ENCODE results near the gene RSPO4. TPM values are rescaled to one million over a fixed set of nuclear protein-coding genes. Genes with fewer than 3 reads are reported as not detected.
"Not testable (repeated sequence)": the region's sequence is repeated elsewhere in the genome, so short reads cannot be mapped to it uniquely, and the experiment has no call there.

Gene RSPO4
- total RNA-seq, 4 donors from 2014 or later, result not detected

DNA sequence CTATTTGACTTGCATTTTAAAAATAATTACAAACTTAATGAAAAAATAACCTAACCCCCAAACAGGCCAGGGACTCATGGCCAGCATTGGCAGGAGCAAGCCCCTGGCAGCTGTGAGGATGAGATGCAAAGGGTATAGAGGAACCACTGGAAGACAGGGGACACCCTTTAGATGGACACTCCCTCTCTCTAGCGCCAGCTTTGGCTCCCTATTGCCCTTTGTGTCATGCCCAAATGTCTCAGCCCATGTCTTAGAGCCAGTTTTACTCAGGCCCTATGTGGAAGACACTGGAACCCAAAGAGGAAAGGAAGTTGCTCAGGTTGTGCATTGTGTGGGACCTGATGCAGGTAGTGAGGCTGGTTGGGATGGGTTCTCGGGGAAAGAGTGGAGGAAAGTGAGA lies 34.9 kb upstream of the RSPO4 start:
- Histone ChIP-seq H3K27ac (no peak overlapping the region), H3K4me1 (no peaks in the 10 kb centered on the region), H3K4me3 (no peak overlapping the region), H3K27me3 (no peaks in the 10 kb centered on the region), H3K36me3 (no peaks in the 10 kb centered on the region), H3K9me3 (no peaks in the 10 kb centered on the region)
- TF ChIP-seq POLR2A (IDR thresholded peaks at IDR 0.05) (no peak), CTCF (IDR thresholded peaks at IDR 0.05) (no peak)
- no peak for DNase-seq

GRCh38 chr20:1035466-1035865 lies 33.4 kb upstream of the RSPO4 start:
- H3K27me3 ChIP-seq, result no peaks in the 10 kb centered on the region
- TF ChIP-seq CTCF (IDR thresholded peaks at IDR 0.05) (no peak), POLR2A (IDR thresholded peaks at IDR 0.05) (no peak)
- H3K4me3 ChIP-seq, result no peak overlapping the region
- no peak for DNase-seq
- no peaks in the 10 kb centered on the region for H3K4me1 ChIP-seq
- H3K36me3 ChIP-seq, result no peaks in the 10 kb centered on the region
- H3K9me3 ChIP-seq, result no peaks in the 10 kb centered on the region
- no peak overlapping the region for H3K27ac ChIP-seq

DNA sequence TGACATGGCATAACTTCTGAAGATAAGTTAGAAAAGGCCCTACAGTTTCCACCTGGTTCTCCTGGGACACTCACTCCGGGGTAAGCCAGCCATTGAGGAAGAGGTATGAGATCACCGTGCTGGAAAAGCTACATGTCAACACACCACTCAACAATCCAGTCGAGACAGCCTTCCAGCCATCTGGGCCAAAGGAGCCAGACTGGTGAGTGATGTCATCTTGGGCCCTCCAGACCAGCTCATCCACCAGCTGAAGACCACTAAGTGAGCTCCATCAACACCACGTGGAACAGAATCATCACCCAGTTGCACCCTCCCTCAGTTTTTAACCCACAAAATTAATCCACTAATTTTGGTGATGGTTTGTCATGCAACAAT lies 32.3 kb upstream of the RSPO4 start:
- no peaks in the 10 kb centered on the region for H3K4me1 ChIP-seq
- DNase-seq, result no peak
- TF ChIP-seq CTCF (IDR thresholded peaks at IDR 0.05) (no peak), POLR2A (IDR thresholded peaks at IDR 0.05) (no peak)
- no peak overlapping the region for H3K4me3 ChIP-seq
- H3K27me3 ChIP-seq, result no peaks in the 10 kb centered on the region
- no peak overlapping the region for H3K27ac ChIP-seq
- no peaks in the 10 kb centered on the region for H3K9me3 ChIP-seq
- H3K36me3 ChIP-seq, result no peaks in the 10 kb centered on the region

GRCh38 chr20:1033751-1034414 lies 31.8 kb upstream of the RSPO4 start:
- no peak overlapping the region for H3K4me3 ChIP-seq
- H3K9me3 ChIP-seq, result no peaks in the 10 kb centered on the region
- no peak overlapping the region for H3K27ac ChIP-seq
- no peaks in the 10 kb centered on the region for H3K27me3 ChIP-seq
- TF ChIP-seq CTCF (IDR thresholded peaks at IDR 0.05) (no peak), POLR2A (IDR thresholded peaks at IDR 0.05) (no peak)
- H3K36me3 ChIP-seq, result no peaks in the 10 kb centered on the region
- no peak for DNase-seq
- H3K4me1 ChIP-seq, result no peaks in the 10 kb centered on the region

DNA sequence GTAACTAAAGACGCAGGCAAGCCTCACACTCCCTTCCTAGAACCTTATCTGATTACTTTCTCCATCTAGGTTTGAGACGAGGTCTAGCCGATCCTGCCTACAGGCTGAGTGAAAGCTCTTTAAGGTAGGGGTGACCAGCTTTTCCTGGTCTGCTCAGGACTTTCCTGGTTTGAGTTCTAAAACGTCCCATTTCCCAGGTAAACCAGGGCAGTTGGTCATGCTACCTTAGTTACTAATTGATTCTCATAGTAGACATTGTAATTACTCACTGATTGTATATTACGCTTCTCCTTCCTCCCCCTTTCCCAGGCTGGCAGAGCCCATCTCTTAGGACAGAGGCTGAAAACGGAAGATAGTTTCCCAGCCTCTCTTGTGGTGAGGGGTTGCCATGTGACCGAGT lies 27.9 kb upstream of the RSPO4 start:
- H3K27ac ChIP-seq, result no peak overlapping the region
- no peaks in the 10 kb centered on the region for H3K9me3 ChIP-seq
- no peak for TF ChIP-seq POLR2A (IDR thresholded peaks at IDR 0.05)
- TF ChIP-seq CTCF (IDR thresholded peaks at IDR 0.05), result no peak
- no peaks in the 10 kb centered on the region for H3K4me1 ChIP-seq
- no peaks in the 10 kb centered on the region for H3K36me3 ChIP-seq
- H3K27me3 ChIP-seq, result no peaks in the 10 kb centered on the region
- H3K4me3 ChIP-seq, result no peak overlapping the region
- DNase-seq, result no peak

DNA sequence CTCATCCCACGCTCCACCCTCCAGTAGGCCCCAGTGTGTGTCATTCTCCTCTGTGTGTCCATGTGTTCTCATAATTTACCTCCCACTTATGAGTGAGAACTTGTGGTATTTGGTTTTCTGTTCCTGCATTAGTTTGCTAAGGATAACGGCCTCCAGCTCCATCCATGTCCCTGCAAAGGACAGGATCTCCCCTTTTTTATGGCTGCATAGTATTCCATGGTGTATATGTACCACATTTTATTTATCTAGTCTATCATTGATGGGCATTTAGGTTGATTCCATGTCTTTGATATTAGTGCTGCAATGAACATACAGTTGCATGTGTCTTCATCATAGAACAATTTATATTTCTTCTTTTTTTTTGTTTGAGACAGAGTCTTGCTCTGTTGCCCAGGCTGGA lies 24.1 kb upstream of the RSPO4 start:
- DNase-seq, H3K27me3 ChIP-seq, H3K4me1 ChIP-seq, H3K27ac ChIP-seq, H3K36me3 ChIP-seq, H3K9me3 ChIP-seq, H3K4me3 ChIP-seq: not testable (repeated sequence)

All from Peyer's patch (tissue), 4 donors.